SK-N-SH treated with all-trans-retinoic acid at 6 μM for 48 hours (cell line): ENCODE measurements around the gene ZNF462.

Source experiments
- PATZ1 ChIP-seq: fragments of 250-450 bp; sonication (Bioruptor Pico); IDR thresholded peaks from 2 replicates; pipeline ENCODE4 v1.8.0; 2020; ENCODE audit warnings: mild to moderate bottlenecking, moderate library complexity, borderline replicate concordance
- RARB ChIP-seq: fragments of 250-450 bp; sonication (Bioruptor Pico); IDR thresholded peaks from 2 replicates; pipeline ENCODE4 v1.8.0; 2021; ENCODE audit warnings: mild to moderate bottlenecking, moderate library complexity
- TCF4 ChIP-seq: fragments of 250-450 bp; sonication (Bioruptor Pico); IDR thresholded peaks from 2 replicates; pipeline ENCODE4 v1.8.0; 2021; ENCODE audit warnings: mild to moderate bottlenecking, moderate library complexity, borderline replicate concordance
- ZC3H10 ChIP-seq: fragments of 250-450 bp; sonication (Bioruptor Pico); IDR thresholded peaks from 2 replicates; pipeline ENCODE4 v1.5.1; 2021; ENCODE audit warnings: mild to moderate bottlenecking, moderate library complexity
- ZFP3 ChIP-seq: fragments of 250-450 bp; sonication (Bioruptor Pico); IDR thresholded peaks from 2 replicates; pipeline ENCODE4 v1.5.0; 2020; ENCODE audit warnings: mild to moderate bottlenecking, moderate library complexity
- ZFP30 ChIP-seq: fragments of 450-650 bp; formaldehyde crosslinking; IDR thresholded peaks from 2 replicates; pipeline ENCODE4 v1.5.0; 2022; ENCODE audit warnings: mild to moderate bottlenecking, moderate library complexity
- ZNF565 ChIP-seq: fragments of 450-650 bp; formaldehyde crosslinking; conservative IDR thresholded peaks from 2 replicates; pipeline ENCODE4 v1.5.0; 2020; ENCODE audit warnings: low read depth, mild to moderate bottlenecking, moderate library complexity
- ZNF70 ChIP-seq: fragments of 450-650 bp; formaldehyde crosslinking; IDR thresholded peaks from 2 replicates; pipeline ENCODE4 v1.5.0; 2020; ENCODE audit warnings: mild to moderate bottlenecking, moderate library complexity

GRCh38 chr9:107025260-107026035 is 162.5 kb downstream of the ZNF462 start:
- TF ChIP-seq ZFP3 (CRISPR knock-in tag) (no peak), ZNF565 (CRISPR knock-in tag) (no peak), TCF4 (no peak), PATZ1 (CRISPR knock-in tag) (no peak), ZC3H10 (CRISPR knock-in tag) (no peak), ZNF70 (CRISPR knock-in tag) (no peak), RARB (no peak), ZFP30 (no peak)
